Panc1 (cell line): Measurements from ENCODE around the gene IFFO2. TPM values are rescaled to one million over a fixed set of nuclear protein-coding genes. Genes with fewer than 3 reads are reported as not detected.

Source experiments
- ATAC-seq: fragments of 200-7000 bp; cut with Tn5 transposase; 2 replicates; pipeline ENCODE4 v1.9.1; 2020; ENCODE audit warnings: mild to moderate bottlenecking, moderate library complexity
- BruUV-seq: library from RNA; stranded (reverse); fragments of 400-500 nt; replicated peaks from 2 replicates; lab custom pipeline; 2021; lab: Mats Ljungman, UMichigan
- CTCF ChIA-PET: fragments of 300-600 bp; sonication (Branson Sonifier 250); formaldehyde crosslinking; loops from one replicate; lab custom pipeline; 2022; ENCODE audit warnings: antibody characterized with exemption; lab: Charles Lee
- POLR2A ChIA-PET: fragments of 300-600 bp; sonication (Branson Sonifier 250); formaldehyde crosslinking; loops from one replicate; lab custom pipeline; 2022; ENCODE audit warnings: antibody characterized with exemption; lab: Charles Lee
- DNase-seq: peaks from one replicate; pipeline ENCODE4 v3.0.0-alpha.2; 2010; ENCODE audit warnings: low read depth, low spot score
- H3K27ac ChIP-seq: 2 replicates; pipeline ENCODE4 v1.5.1; 2011; ENCODE audit warnings: mild to moderate bottlenecking, low read length, inconsistent platforms
- H3K27me3 ChIP-seq: fragments of 200-500 bp; sonication (Bioruptor generic); 2 replicates; pipeline ENCODE4 v1.6.0; 2014; ENCODE audit warnings: low read length, inconsistent platforms; ENCODE audit not compliant: control insufficient read depth, insufficient read depth
- H3K36me3 ChIP-seq: fragments of 200-500 bp; sonication (Bioruptor generic); 2 replicates; pipeline ENCODE4 v1.5.1; 2014; ENCODE audit warnings: inconsistent platforms, mild to moderate bottlenecking, low read length, moderate library complexity; ENCODE audit not compliant: control insufficient read depth, insufficient read depth
- H3K4me1 ChIP-seq: 2 replicates; pipeline ENCODE4 v1.5.1; 2011; ENCODE audit warnings: inconsistent platforms, mild to moderate bottlenecking, low read length, moderate library complexity; ENCODE audit not compliant: control insufficient read depth, insufficient read depth
- H3K4me3 ChIP-seq, 2 experiments: 2 replicates each; pipeline ENCODE4 v1.5.1; 2011 to 2012; ENCODE audit warnings: low read depth in 2 of 2, low read length in 2 of 2, mild to moderate bottlenecking in 2 of 2, inconsistent platforms in 1 of 2, moderate library complexity in 1 of 2
- H3K9me3 ChIP-seq: fragments of 200-500 bp; sonication (Bioruptor generic); 2 replicates; pipeline ENCODE4 v1.5.1; 2014; ENCODE audit warnings: low read depth, mild to moderate bottlenecking, inconsistent platforms, low read length, moderate library complexity; ENCODE audit not compliant: control insufficient read depth, insufficient read depth
- CTCF ChIP-seq: fragments of 450-650 bp; IDR thresholded peaks from 2 replicates; pipeline ENCODE4 v1.5.1; 2017; ENCODE audit warnings: mild to moderate bottlenecking
- POLR2AphosphoS5 ChIP-seq: IDR thresholded peaks from 2 replicates; pipeline ENCODE4 v1.6.1; 2012; ENCODE audit warnings: mild to moderate bottlenecking, low read depth, low read length, moderate library complexity
- REST ChIP-seq, 2 experiments: IDR thresholded peaks; 2 replicates each; pipeline ENCODE4 v1.6.1; 2011 to 2012; ENCODE audit warnings: low read depth in 2 of 2, control low read depth in 1 of 2, low read length in 1 of 2, mild to moderate bottlenecking in 1 of 2, moderate library complexity in 1 of 2; ENCODE audit not compliant: insufficient read depth in 1 of 2
- SIN3A ChIP-seq: IDR thresholded peaks from 2 replicates; pipeline ENCODE4 v1.6.1; 2012; ENCODE audit warnings: low read depth, mild to moderate bottlenecking, low read length, moderate library complexity, borderline replicate concordance; ENCODE audit not compliant: insufficient read depth
- TCF7L2 ChIP-seq: IDR thresholded peaks from 2 replicates; pipeline ENCODE4 v1.6.1; 2011; ENCODE audit warnings: mild to moderate bottlenecking, low read depth, low read length, inconsistent platforms
- in situ Hi-C: cut with HindIII; loops from 2 replicates; pipeline ENCODE4 v1.10.0; 2016; ENCODE audit warnings: low sequenced_read_pairs, low pct_unique_long_range_greater_than_20kb
- intact Hi-C: fragments of 100-400 bp; cut with micrococcal nuclease; formaldehyde crosslinking; loops from one replicate; pipeline ENCODE4 v1.10.0; 2022; ENCODE audit not compliant: unreplicated experiment
- total RNA-seq: library from RNA; stranded (reverse); gene quantifications from one replicate; pipeline ENCODE4 v1.2.1, GENCODE V29; 2021; ENCODE audit not compliant: unreplicated experiment

Gene IFFO2
- total RNA-seq, 1 experiment from 2014 or later: 59.4 TPM

GRCh38 chr1:18978706-18979105 is 22.2 kb upstream of the IFFO2 start:
- Histone ChIP-seq H3K9me3 (peaks cover 3% of the 10 kb centered on the region; the same call in 1 of the 2 replicates), H3K36me3 (no peaks in the 10 kb centered on the region), H3K4me3 (no peak overlapping the region), H3K4me1 (no peaks in the 10 kb centered on the region), H3K27me3 (no peaks in the 10 kb centered on the region), H3K27ac (no peak overlapping the region)
- in situ Hi-C loops (no loop called here), intact Hi-C loops (no loop called here)
- ATAC-seq: no peak
- ChIA-PET CTCF (no interaction called here), POLR2A (no interaction called here)
- BruUV-seq: no TSS peak
- TF ChIP-seq REST (IDR thresholded peaks at IDR 0.05; ENCODE audit: insufficient read depth in 1 of 2, low read depth in 2 of 2, low read length in 1 of 2): no peak
- TF ChIP-seq CTCF: no peak
- no peak for TF ChIP-seq TCF7L2
- TF ChIP-seq POLR2AphosphoS5: no peak
- no peak for TF ChIP-seq SIN3A
- no peak for DNase-seq

- no peak overlapping the region for H3K27ac ChIP-seq
- no peak for DNase-seq
- POLR2A ChIA-PET: no interaction called here
- no peak overlapping the region for H3K4me3 ChIP-seq
- TF ChIP-seq CTCF (no peak), TCF7L2 (no peak), POLR2AphosphoS5 (no peak)
- CTCF ChIA-PET: no interaction called here
- intact Hi-C loops (no loop called here), in situ Hi-C loops (no loop called here)
- peaks cover 3% of the 10 kb centered on the region; the same call in 1 of the 2 replicates for H3K9me3 ChIP-seq
- no peaks in the 10 kb centered on the region for H3K27me3 ChIP-seq
- no peaks in the 10 kb centered on the region for H3K36me3 ChIP-seq
- no TSS peak for BruUV-seq
- no peak for ATAC-seq
- H3K4me1 ChIP-seq: peaks cover 7% of the 10 kb centered on the region; the same call in 1 of the 2 replicates
These were observed 21.0 kb upstream of the IFFO2 start for GRCh38 chr1:18977428-18977827.
